Measurements from ENCODE around the gene TDRD9.

DNA sequence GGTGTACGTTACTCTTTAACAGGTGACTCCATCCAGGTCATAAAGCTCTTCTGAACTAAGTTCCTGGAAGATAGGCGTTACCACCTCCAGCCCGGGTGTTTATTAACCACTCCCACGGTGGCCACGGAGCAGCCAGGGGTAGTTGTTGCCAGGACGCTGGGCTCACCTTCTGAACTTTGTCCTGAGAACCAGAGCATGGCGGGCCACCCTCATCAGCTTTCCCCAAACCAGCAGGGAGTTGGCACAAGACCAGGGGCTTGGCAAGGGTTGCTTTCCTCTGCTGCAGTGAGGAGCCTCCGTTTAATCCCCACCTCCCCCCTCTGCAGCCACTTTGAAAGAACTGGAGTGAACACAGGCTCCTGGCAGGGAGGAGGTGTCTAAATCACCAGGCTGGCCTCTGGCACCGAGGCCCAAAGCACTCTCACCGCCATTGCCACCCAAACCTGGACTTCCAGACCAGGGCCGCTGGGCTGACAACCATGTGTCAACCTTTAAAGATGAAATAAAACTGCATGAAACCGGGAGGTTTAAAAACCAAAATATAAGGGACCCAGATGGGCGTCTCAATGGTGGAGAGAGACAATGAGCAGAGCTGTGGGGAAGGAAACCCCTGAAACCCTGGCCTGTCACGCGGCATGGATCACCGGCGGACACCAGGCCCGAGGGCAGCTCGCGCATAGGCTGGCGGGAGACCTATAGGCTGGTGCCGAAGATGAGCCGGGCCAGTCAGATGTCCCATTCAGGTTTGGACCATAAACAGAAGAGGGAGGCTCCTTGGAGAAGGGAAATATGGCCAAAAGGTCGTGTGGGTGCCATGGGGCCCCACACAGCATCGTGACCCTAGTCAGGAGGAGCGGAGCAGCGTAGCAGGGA, 30.9 kb upstream of the TDRD9 start:
- no peak for TF ChIP-seq POLR2AphosphoS5 (IDR thresholded peaks at IDR 0.05)
- TF ChIP-seq, protein P1, sequence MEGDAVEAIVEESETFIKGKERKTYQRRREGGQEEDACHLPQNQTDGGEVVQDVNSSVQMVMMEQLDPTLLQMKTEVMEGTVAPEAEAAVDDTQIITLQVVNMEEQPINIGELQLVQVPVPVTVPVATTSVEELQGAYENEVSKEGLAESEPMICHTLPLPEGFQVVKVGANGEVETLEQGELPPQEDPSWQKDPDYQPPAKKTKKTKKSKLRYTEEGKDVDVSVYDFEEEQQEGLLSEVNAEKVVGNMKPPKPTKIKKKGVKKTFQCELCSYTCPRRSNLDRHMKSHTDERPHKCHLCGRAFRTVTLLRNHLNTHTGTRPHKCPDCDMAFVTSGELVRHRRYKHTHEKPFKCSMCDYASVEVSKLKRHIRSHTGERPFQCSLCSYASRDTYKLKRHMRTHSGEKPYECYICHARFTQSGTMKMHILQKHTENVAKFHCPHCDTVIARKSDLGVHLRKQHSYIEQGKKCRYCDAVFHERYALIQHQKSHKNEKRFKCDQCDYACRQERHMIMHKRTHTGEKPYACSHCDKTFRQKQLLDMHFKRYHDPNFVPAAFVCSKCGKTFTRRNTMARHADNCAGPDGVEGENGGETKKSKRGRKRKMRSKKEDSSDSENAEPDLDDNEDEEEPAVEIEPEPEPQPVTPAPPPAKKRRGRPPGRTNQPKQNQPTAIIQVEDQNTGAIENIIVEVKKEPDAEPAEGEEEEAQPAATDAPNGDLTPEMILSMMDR (IDR thresholded peaks at IDR 0.05): no peak
- TF ChIP-seq EP300 (IDR thresholded peaks at IDR 0.05): no peak

Measured in esophagus muscularis mucosa (tissue), 4 donors.